ENCODE measurements around the gene ABHD12B.
A peak's percentile ranks its signal among the peaks of the same experiment; 100 is the strongest.
"Not testable (repeated sequence)": the region's sequence is repeated elsewhere in the genome, so short reads cannot be mapped to it uniquely, and the experiment has no call there.

Gene ABHD12B

GRCh38 chr14:50882932-50883826 is 11.3 kb downstream of the ABHD12B start:
- Histone ChIP-seq H3K27ac (peak overlapping the region in 1 of 21 experiments; percentile 45), H3K4me3 (no peak overlapping the region)

- Histone ChIP-seq H3K27ac (no peak overlapping the region), H3K4me3 (no peak overlapping the region)
These were observed 12.0 kb downstream of the ABHD12B start for GRCh38 chr14:50883827-50884197.

- Histone ChIP-seq H3K27ac (no peak overlapping the region), H3K4me3 (no peak overlapping the region)
These were observed 15.6 kb downstream of the ABHD12B start for GRCh38 chr14:50887476-50887875.

- H3K27ac ChIP-seq, result no peak overlapping the region
- no peak overlapping the region for H3K4me3 ChIP-seq
These were observed 20.4 kb downstream of the ABHD12B start for GRCh38 chr14:50892255-50892654.

- not testable (repeated sequence) for H3K4me3 ChIP-seq, H3K27ac ChIP-seq
These were observed 24.6 kb downstream of the ABHD12B start for GRCh38 chr14:50896421-50896820.

GRCh38 chr14:50897005-50897404 is 25.2 kb downstream of the ABHD12B start:
- not testable (repeated sequence) for H3K4me3 ChIP-seq, H3K27ac ChIP-seq

GRCh38 chr14:50897658-50898175 is 25.9 kb downstream of the ABHD12B start:
- Histone ChIP-seq H3K4me3 (no peak overlapping the region), H3K27ac (no peak overlapping the region)

GRCh38 chr14:50901361-50901760 is 29.5 kb downstream of the ABHD12B start:
- Histone ChIP-seq H3K4me3 (no peak overlapping the region), H3K27ac (no peak overlapping the region)

- Histone ChIP-seq H3K27ac (peak overlapping the region in 1 of 21 experiments; percentile 7), H3K4me3 (no peak overlapping the region)
These were observed 32.9 kb downstream of the ABHD12B start for GRCh38 chr14:50904719-50905118.

GRCh38 chr14:50906326-50907065 is 34.6 kb downstream of the ABHD12B start:
- Histone ChIP-seq H3K4me3 (no peak overlapping the region), H3K27ac (no peak overlapping the region)

- no peak overlapping the region for H3K4me3 ChIP-seq
- no peak overlapping the region for H3K27ac ChIP-seq
These were observed 38.9 kb downstream of the ABHD12B start for GRCh38 chr14:50910495-50911420.

- Histone ChIP-seq H3K4me3 (no peak overlapping the region), H3K27ac (no peak overlapping the region)
These were observed 45.6 kb downstream of the ABHD12B start for GRCh38 chr14:50917449-50917848.

GRCh38 chr14:50919524-50919923 is 47.7 kb downstream of the ABHD12B start:
- H3K27ac ChIP-seq, H3K4me3 ChIP-seq: not testable (repeated sequence)

- H3K27ac ChIP-seq, result peak overlapping the region in 2 of 21 experiments; percentile 5 to 29
- no peak overlapping the region for H3K4me3 ChIP-seq
These were observed 48.8 kb downstream of the ABHD12B start for GRCh38 chr14:50920482-50921230.

GRCh38 chr14:50922803-50923202 is 51.0 kb downstream of the ABHD12B start:
- H3K4me3 ChIP-seq, result no peak overlapping the region
- no peak overlapping the region for H3K27ac ChIP-seq

GRCh38 chr14:50924236-50924635 is 52.4 kb downstream of the ABHD12B start:
- no peak overlapping the region for H3K27ac ChIP-seq
- H3K4me3 ChIP-seq, result no peak overlapping the region

- Histone ChIP-seq H3K27ac (no peak overlapping the region), H3K4me3 (no peak overlapping the region)
These were observed 53.0 kb downstream of the ABHD12B start for GRCh38 chr14:50924843-50925242.

- Histone ChIP-seq H3K27ac (peak overlapping the region in 1 of 21 experiments; percentile 1), H3K4me3 (no peak overlapping the region)
These were observed 55.1 kb downstream of the ABHD12B start for GRCh38 chr14:50926851-50927386.

Measured in skin epidermis (tissue), 12 donors.